Upper lobe of right lung (tissue), 1 donor: Measurements from ENCODE around the gene C2orf81. TPM values are rescaled to one million over a fixed set of nuclear protein-coding genes. Genes with fewer than 3 reads are reported as not detected.
"Not testable (repeated sequence)": the region's sequence is repeated elsewhere in the genome, so short reads cannot be mapped to it uniquely, and the experiment has no call there.

Source experiments
- ATAC-seq: fragments of 200-7000 bp; cut with Tn5 transposase; one replicate; pipeline ENCODE4 v1.9.1; 2020; ENCODE audit warnings: mild to moderate bottlenecking, moderate library complexity
- DNase-seq: peaks from one replicate; pipeline ENCODE4 v3.0.0-alpha.2; 2020
- H3K27ac ChIP-seq: fragments of 200-600 bp; one replicate; pipeline ENCODE4 v1.8.0; 2022
- H3K27me3 ChIP-seq: fragments of 200-600 bp; one replicate; pipeline ENCODE4 v1.8.0; 2022; ENCODE audit warnings: mild to moderate bottlenecking
- H3K36me3 ChIP-seq: fragments of 200-600 bp; one replicate; pipeline ENCODE4 v1.8.0; 2022
- H3K4me1 ChIP-seq: fragments of 200-600 bp; one replicate; pipeline ENCODE4 v1.8.0; 2022
- H3K4me3 ChIP-seq: fragments of 200-600 bp; one replicate; pipeline ENCODE4 v1.8.0; 2022; ENCODE audit warnings: mild to moderate bottlenecking
- H3K9me3 ChIP-seq: fragments of 200-600 bp; one replicate; pipeline ENCODE4 v1.8.0; 2022
- intact Hi-C: fragments of 100-400 bp; cut with DNase I; formaldehyde crosslinking; loops from one replicate; pipeline ENCODE4 v1.11.0; 2022
- total RNA-seq: library from RNA; stranded (reverse); fragmentation: NEBNext Ultra II Directional; extraction: Animal tissue kit (Norgen Biotek cat#: 25700); gene quantifications from one replicate; pipeline ENCODE4 v1.2.1, GENCODE V29; 2021
- TF ChIP-seq, protein P1 (sequence below): fragments of 200-600 bp; IDR thresholded peaks from one replicate; pipeline ENCODE4 v1.8.0; 2022; ENCODE audit warnings: antibody characterized with exemption
- donor health status: DM: no; HTN: yes; CAD: no; lungs with severe emphysema.

Gene C2orf81
- total RNA-seq, 1 donor from 2014 or later = 2.1 TPM

DNA sequence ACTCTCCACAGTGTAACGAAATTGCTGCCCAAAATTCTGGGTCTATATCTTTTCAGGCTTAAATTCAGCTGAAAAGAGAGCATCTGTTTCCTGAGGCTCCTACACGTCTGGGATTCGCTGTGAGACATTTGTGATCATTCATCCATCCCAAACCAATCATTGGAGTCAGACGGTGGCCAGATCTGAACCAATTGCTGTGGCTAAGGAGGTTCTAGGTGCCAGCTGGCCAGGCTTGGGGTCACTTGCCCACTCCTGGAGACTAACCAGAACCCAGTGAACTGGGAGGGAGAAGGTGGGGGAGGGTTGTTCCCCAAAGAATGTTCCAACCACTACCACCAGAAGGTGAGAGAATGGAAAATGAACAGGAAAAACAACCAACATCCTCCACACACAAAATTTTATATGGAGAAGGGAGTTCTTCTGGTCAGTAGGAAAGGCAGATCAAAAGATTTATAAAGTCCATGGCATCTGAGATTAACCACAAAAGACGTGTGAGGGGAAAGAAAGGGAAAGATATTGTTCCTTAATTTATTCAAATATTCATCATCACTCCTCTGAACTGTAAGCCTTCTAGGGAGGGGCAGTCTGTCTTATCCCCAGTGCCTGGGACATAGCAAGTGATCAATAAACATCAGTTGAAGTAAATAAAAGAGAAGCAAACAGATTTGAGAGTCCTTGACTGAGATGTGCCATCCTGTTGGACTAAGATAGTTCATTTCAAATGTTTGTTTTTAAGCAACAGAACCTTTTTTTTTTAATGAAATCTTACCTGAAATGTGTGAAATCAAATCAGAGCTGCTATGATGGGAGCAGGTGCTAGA is 23.3 kb upstream of the C2orf81 start:
- Histone ChIP-seq H3K27me3 (peaks cover 13% of the 10 kb centered on the region), H3K36me3 (no peaks in the 10 kb centered on the region), H3K4me1 (peaks cover 16% of the 10 kb centered on the region), H3K27ac (no peak overlapping the region), H3K9me3 (no peaks in the 10 kb centered on the region), H3K4me3 (no peak overlapping the region)
- DNase-seq = no peak
- ATAC-seq = no peak
- TF ChIP-seq, protein P1, sequence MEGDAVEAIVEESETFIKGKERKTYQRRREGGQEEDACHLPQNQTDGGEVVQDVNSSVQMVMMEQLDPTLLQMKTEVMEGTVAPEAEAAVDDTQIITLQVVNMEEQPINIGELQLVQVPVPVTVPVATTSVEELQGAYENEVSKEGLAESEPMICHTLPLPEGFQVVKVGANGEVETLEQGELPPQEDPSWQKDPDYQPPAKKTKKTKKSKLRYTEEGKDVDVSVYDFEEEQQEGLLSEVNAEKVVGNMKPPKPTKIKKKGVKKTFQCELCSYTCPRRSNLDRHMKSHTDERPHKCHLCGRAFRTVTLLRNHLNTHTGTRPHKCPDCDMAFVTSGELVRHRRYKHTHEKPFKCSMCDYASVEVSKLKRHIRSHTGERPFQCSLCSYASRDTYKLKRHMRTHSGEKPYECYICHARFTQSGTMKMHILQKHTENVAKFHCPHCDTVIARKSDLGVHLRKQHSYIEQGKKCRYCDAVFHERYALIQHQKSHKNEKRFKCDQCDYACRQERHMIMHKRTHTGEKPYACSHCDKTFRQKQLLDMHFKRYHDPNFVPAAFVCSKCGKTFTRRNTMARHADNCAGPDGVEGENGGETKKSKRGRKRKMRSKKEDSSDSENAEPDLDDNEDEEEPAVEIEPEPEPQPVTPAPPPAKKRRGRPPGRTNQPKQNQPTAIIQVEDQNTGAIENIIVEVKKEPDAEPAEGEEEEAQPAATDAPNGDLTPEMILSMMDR = no peak
- intact Hi-C loops = no loop called here

DNA sequence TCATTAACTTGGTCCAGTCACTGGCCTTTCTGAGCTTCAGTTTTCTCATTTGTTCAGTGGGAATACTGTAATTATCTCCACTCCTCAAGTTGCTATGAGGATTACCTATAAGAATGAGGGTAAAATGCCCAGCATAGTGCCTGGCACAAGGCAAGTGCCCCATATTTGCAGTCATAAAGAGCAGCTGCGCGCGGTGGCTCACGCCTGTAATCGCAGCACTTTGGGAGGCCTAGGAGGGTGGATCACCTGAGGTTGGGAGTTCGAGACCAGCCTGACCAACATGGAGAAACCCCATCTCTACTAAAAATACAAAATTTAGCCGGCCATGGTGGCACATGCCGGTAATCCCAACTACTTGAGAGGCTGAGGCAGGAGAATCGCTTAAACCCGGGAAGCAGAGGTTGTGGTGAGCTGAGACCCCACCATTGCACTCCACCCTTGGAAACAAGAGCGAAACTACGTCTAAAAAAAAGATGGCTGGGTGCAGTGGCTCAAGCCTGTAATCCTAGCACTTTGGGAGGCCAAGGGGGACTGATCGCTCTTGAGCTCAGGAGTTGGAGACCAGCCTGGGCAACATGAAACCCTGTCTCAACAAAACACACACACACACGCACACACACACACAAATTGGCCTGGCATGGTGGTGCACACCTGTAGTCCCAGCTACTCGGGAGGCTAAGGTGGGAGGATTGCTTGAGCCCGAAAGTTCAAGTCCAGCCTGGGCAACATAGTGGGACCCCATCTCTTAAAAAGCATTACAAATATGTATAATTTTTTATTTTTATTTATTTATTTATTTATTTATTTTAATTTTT is 21.3 kb upstream of the C2orf81 start:
- peak; percentile 44 for DNase-seq
- H3K9me3 ChIP-seq, intact Hi-C loops, ATAC-seq, H3K36me3 ChIP-seq: not testable (repeated sequence)
- peaks cover 13% of the 10 kb centered on the region for H3K27me3 ChIP-seq
- H3K4me3 ChIP-seq = peak overlapping the region; percentile 62
- H3K27ac ChIP-seq = peak overlapping the region; percentile 84
- H3K4me1 ChIP-seq = peaks cover 26% of the 10 kb centered on the region

DNA sequence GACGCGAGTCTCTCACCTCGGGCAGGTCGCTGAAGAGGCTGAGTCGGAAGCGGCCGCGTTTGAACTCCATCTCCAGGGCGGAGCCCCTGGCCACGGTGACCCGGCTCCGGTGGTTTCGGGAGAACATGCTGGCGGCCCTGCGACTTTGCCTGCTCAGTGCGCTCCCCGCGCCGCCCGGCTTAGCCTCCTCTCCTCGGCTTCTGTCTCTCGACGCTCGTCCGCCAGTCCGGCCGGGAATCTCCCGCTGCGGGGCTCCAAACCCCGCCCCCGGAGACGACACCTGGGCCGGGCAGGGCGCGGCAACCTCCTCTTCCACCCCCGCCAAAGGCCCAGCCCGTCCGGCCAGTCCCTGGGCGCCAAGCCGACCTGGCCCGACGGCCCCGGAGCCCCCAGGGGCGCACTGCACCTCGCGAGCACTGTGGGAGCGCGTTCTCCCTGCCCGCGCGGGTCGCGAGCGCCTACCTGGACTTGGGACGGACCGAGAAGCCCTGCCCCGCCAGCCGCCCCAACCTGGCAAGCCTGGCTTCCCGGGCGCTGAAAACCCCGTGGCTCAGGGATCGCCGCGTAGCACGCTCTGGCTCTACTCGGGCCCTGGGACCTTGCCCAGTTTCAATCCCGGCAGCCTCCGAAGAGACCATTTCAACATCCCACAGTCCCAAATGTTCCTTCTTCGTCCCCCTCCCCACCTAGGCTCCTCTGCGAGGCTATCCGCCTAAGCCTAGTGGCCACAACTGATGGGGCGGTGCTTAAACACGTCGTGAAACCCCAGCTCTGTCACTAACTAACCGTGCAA is 20.5 kb upstream of the C2orf81 start, which contains the start of gene RTKN:
RTKN (minus strand) TSS at position 248 of the 793 bp plus-strand sequence; CDS start at position 127, 121 bp downstream.
- TF ChIP-seq, protein P1 = no peak
- peak; percentile 79 for ATAC-seq
- intact Hi-C loops = no loop called here
- no peaks in the 10 kb centered on the region for H3K9me3 ChIP-seq
- H3K36me3 ChIP-seq = no peaks in the 10 kb centered on the region
- peak; percentile 89 for DNase-seq
- peak within 1 kb of the TSS; percentile 62 for H3K4me3 ChIP-seq
- H3K27me3 ChIP-seq = peaks cover 13% of the 10 kb centered on the region
- peaks cover 26% of the 10 kb centered on the region for H3K4me1 ChIP-seq
- H3K27ac ChIP-seq = peak within 1 kb of the TSS; percentile 84

DNA sequence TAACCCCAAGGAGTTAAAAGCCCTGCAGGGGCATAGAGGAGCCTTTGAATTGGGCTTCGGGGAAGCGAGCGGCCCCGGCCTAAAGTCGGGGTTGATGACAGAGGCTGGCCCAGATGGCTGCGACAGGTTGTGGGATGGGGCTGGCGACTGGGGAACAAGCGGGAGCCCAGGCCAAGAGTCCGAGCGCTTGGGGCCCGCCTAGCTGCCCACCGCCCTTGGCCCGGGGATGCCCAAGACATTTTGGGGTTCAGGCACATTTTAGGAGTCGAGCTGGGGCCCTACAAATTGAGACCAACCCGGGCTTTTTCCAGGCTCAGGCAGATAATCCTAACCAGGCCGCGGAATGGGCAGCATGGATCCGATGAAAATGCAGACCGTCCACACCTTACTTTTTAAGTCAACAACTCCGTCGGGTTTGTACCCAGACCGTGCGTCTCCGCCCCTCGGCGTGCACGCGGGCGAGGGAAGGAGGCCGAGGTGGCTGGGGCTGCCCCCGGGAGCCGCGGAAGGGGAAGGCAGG is 19.8 kb upstream of the C2orf81 start:
- intact Hi-C loops = no loop called here
- TF ChIP-seq, protein P1 = no peak
- ATAC-seq (peak; percentile 34), DNase-seq (no peak)
- Histone ChIP-seq H3K9me3 (no peaks in the 10 kb centered on the region), H3K36me3 (no peaks in the 10 kb centered on the region), H3K27ac (peak overlapping the region; percentile 84), H3K4me3 (peak overlapping the region; percentile 62), H3K4me1 (peaks cover 26% of the 10 kb centered on the region), H3K27me3 (peaks cover 13% of the 10 kb centered on the region)

DNA sequence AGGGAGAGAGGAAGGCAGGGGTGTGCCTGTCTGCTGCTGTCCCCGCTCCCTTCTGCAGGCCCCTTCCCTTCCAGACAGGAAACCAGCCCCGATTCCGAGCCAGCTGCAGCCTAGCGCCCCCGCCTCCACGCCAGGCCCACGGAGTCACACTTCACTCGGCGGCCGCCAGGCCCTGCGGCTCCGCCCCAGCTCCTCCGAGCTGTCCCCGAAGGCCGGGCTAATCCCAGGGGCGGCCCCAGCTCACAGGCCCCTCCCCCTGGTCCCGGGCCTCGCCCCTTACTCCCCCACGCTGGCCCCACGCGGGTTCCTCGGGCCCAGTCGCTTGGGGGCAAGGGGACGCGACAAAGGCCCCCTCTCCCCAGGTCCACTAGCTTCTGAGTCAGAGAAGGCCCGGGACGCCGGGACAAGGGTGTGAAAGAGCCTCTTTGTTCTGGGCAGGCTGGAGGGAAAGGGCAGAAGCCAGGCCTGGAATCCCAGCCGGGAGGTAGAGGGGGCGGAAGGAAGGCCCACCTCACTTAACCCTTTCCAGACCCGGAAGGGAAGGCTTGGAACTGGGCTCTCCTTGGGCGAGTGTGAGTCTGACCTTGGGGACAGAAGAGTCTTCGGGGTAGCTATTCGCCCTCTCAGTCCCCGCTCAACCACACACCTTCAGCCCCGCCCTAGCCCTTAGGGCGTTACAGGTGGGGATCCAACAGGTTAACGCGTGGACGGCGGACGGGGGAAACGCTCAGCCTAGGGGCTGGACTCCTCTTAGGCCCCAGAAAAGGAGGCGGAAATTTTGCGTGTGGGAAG is 19.2 kb upstream of the C2orf81 start:
- Histone ChIP-seq H3K4me1 (peaks cover 26% of the 10 kb centered on the region), H3K27ac (peak overlapping the region; percentile 84), H3K9me3 (no peaks in the 10 kb centered on the region), H3K27me3 (peaks cover 13% of the 10 kb centered on the region), H3K36me3 (no peaks in the 10 kb centered on the region), H3K4me3 (peak overlapping the region; percentile 62)
- intact Hi-C loops = no loop called here
- TF ChIP-seq, protein P1 = peak; percentile 28
- DNase-seq (peak; percentile 92), ATAC-seq (peak; percentile 92)
